Mammary epithelial cell (primary cell): ENCODE data around the gene GCC1.

Experiments
- CTCF ChIP-seq, 2 donors: IDR thresholded peaks in 1 of 2; conservative IDR thresholded peaks in 1 of 2; 2 replicates each; pipeline ENCODE4 v1.5.1; 2011 to 2012; ENCODE audit warnings: inconsistent platforms in 2 of 2, low read length in 2 of 2, mild to moderate bottlenecking in 2 of 2, control low read depth in 1 of 2, low read depth in 1 of 2; ENCODE audit not compliant: insufficient read depth in 1 of 2; ENCODE audit errors: extremely low read depth in 1 of 2
- EZH2 ChIP-seq: IDR thresholded peaks from 2 replicates; pipeline ENCODE4 v1.6.1; 2012; ENCODE audit warnings: low read length, inconsistent platforms, borderline replicate concordance

DNA sequence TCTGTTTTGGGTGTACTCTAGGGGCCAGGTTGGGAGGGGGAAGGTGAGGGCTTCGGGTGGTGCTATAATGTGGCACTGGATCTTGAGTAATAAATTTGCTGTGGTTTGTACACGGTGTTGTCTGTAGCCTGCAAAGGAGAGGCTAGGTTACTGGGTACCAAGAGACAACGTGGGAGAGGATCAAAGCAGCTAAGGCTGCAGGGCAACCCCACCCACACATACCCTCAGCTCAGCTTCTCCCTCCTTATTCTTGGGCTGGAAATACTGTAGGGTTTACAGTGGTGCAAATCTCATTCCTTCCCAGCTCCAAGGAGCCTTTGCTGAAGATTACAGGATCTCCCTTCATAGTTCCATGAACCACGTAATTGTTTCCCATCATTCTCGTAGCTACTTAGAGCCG, 6.2 kb upstream of the GCC1 start:
- TF ChIP-seq CTCF (conservative IDR thresholded peaks at IDR 0.05 in 1 of 2, IDR thresholded peaks at IDR 0.05 in 1 of 2; ENCODE audit: extremely low read depth in 1 of 2, insufficient read depth in 1 of 2, low read depth in 1 of 2, low read length in 2 of 2) (no peak), EZH2 (no peak)
